PFSK-1 (cell line): Measurements from ENCODE around the gene SLC1A2.

Source experiments
- FOXP2 ChIP-seq: optimal IDR thresholded peaks from 2 replicates; pipeline ENCODE3; 2011; ENCODE audit warnings: borderline replicate concordance, control low read depth, inconsistent platforms; ENCODE audit not compliant: insufficient read depth; ENCODE audit errors: extremely low read length, extremely low read depth
- POLR2AphosphoS5 ChIP-seq: IDR thresholded peaks from 2 replicates; pipeline ENCODE4 v1.6.1; 2012; ENCODE audit warnings: low read depth, mild to moderate bottlenecking, control low read depth, low read length, moderate library complexity
- SIN3A ChIP-seq: IDR thresholded peaks from 2 replicates; pipeline ENCODE4 v1.6.1; 2012; ENCODE audit warnings: mild to moderate bottlenecking, low read length, moderate library complexity, borderline replicate concordance; ENCODE audit not compliant: insufficient read depth
- TAF1 ChIP-seq: IDR thresholded peaks from 2 replicates; pipeline ENCODE4 v1.6.1; 2012; ENCODE audit warnings: low read length, control low read depth, borderline replicate concordance; ENCODE audit not compliant: insufficient read depth
- TF ChIP-seq, protein P1 (sequence below), 2 experiments: IDR thresholded peaks; 2 replicates each; pipeline versions ENCODE4 v1.6.1 to v1.8.0; 2011 to 2012; ENCODE audit warnings: low read depth in 2 of 2, low read length in 2 of 2, control low read depth in 1 of 2, inconsistent platforms in 1 of 2, mild to moderate bottlenecking in 1 of 2, moderate library complexity in 1 of 2; ENCODE audit not compliant: insufficient read depth in 1 of 2

The SLC1A2 gene

DNA sequence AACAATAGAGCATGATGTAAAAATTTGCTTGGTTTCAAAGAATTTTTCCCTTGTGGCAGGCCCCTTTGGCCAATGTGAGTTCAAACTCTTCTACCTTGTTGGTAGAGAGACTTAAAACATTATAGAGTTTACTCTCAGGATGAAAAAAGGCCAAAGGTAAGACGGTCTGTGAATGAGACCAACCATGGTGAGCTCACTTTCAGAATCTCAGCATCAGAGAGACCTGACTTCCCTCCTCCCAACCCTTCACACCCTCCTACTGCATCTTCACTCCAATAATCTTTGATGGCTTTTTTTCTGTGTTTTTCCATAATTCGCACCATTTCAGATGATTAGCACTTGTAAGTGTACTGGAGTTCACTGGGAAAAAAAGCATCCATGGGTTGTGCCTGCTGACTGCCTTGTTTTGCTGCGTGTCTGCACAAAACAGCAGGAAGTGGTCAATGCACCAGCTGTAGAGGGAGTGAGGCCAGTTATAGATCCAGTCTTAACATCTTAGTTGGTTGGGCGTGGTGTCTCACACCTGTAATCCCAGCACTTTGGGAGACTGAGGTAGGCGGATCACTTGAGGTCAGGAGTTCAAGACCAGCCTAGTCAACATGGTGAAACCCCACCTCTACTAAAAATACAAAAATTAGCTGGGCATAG, 64.1 kb downstream of the SLC1A2 start:
- TF ChIP-seq SIN3A: no peak
- TF ChIP-seq TAF1: no peak
- TF ChIP-seq, protein P1, sequence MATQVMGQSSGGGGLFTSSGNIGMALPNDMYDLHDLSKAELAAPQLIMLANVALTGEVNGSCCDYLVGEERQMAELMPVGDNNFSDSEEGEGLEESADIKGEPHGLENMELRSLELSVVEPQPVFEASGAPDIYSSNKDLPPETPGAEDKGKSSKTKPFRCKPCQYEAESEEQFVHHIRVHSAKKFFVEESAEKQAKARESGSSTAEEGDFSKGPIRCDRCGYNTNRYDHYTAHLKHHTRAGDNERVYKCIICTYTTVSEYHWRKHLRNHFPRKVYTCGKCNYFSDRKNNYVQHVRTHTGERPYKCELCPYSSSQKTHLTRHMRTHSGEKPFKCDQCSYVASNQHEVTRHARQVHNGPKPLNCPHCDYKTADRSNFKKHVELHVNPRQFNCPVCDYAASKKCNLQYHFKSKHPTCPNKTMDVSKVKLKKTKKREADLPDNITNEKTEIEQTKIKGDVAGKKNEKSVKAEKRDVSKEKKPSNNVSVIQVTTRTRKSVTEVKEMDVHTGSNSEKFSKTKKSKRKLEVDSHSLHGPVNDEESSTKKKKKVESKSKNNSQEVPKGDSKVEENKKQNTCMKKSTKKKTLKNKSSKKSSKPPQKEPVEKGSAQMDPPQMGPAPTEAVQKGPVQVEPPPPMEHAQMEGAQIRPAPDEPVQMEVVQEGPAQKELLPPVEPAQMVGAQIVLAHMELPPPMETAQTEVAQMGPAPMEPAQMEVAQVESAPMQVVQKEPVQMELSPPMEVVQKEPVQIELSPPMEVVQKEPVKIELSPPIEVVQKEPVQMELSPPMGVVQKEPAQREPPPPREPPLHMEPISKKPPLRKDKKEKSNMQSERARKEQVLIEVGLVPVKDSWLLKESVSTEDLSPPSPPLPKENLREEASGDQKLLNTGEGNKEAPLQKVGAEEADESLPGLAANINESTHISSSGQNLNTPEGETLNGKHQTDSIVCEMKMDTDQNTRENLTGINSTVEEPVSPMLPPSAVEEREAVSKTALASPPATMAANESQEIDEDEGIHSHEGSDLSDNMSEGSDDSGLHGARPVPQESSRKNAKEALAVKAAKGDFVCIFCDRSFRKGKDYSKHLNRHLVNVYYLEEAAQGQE (IDR thresholded peaks at IDR 0.05; ENCODE audit: insufficient read depth in 1 of 2, low read depth in 2 of 2, low read length in 2 of 2): no peak
- no peak for TF ChIP-seq POLR2AphosphoS5
- no peak for TF ChIP-seq FOXP2

DNA sequence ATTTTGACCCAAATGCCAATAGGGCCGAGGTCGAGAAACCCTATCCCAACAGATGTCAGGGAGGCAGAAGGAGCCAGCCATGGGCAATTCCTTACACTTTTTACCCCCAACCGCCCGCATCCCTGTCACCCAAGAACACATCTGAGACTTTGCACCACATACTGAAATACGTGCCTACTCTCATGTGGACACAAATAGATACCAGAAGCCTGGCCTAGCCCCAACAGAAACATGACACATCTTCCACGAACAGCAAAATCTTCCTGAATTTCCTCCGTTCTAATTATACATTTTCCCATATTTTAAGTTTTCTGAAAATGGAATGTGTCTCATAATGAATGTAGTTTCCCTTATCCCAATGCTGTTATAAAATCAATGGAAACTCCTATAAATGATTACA, 64.7 kb downstream of the SLC1A2 start:
- TF ChIP-seq, protein P1 (IDR thresholded peaks at IDR 0.05; ENCODE audit: insufficient read depth in 1 of 2, low read depth in 2 of 2, low read length in 2 of 2): no peak
- no peak for TF ChIP-seq TAF1
- no peak for TF ChIP-seq POLR2AphosphoS5
- TF ChIP-seq SIN3A: no peak
- TF ChIP-seq FOXP2: no peak

DNA sequence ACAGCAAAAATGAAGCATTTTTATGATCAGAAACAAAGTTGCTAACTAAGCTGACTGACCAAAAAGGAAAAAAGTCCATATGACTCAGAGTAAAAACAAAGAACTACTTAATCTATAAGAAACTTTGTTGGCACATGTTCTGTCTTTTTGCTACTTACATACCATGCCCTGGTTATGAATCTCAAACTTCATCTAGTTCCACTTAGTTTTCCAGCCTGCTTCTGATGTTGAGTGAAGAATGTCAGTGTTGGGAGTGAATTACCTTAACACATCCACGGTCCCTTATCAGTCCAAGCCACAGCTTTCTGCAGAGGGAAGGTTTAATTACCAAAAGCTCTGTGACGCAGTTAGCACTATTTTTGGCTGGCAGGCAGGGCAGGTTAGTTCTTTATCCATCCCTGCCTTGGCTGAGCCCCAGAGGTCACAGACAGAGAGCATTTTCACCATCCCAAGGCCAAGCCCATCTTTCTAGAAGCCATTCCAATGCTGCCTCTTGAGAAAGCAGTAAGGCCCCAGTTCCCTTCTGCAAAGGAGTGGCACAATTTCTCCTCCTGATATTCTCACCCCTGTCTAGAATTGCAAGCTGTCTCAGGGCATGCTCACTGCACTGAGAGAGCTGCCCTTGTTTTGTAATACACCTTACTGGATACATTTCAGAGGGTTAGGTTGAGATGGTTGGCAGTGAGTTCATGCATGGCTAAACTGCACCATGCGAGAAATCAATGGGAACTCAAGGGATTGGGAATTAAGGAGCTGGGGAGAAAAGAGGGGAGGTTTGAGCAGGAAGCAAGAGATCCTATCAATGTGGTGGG, 67.1 kb downstream of the SLC1A2 start:
- TF ChIP-seq SIN3A (no peak), POLR2AphosphoS5 (no peak)
- TF ChIP-seq, protein P1 (IDR thresholded peaks at IDR 0.05; ENCODE audit: insufficient read depth in 1 of 2, low read depth in 2 of 2, low read length in 2 of 2): no peak

DNA sequence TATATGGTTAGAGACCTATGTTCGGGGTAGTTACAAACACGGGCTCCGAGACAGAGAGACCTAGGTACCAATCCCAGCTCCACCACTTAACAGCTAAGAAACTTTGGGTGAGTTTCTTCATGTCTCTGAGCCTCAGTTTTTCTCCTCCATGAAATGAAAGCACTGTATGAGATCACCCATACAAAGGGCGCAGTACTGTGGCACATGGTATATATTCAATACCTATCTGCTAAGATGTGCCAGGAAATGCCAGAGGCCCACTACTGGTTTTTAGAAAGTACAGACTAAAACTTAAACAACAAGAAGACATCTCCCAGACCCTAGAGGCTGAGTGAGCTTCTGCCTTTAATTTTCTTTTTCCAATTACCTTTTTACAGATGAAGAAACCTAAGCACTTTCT, 69.5 kb downstream of the SLC1A2 start:
- no peak for TF ChIP-seq TAF1
- no peak for TF ChIP-seq FOXP2
- TF ChIP-seq, protein P1 (IDR thresholded peaks at IDR 0.05; ENCODE audit: insufficient read depth in 1 of 2, low read depth in 2 of 2, low read length in 2 of 2): no peak
